GM19238 (cell line): ENCODE measurements around the gene STK33.

Source experiments
- DNase-seq: peaks from one replicate; pipeline ENCODE4 v3.0.0; 2011; ENCODE audit warnings: low spot score; ENCODE audit not compliant: insufficient read length

Gene STK33

DNA sequence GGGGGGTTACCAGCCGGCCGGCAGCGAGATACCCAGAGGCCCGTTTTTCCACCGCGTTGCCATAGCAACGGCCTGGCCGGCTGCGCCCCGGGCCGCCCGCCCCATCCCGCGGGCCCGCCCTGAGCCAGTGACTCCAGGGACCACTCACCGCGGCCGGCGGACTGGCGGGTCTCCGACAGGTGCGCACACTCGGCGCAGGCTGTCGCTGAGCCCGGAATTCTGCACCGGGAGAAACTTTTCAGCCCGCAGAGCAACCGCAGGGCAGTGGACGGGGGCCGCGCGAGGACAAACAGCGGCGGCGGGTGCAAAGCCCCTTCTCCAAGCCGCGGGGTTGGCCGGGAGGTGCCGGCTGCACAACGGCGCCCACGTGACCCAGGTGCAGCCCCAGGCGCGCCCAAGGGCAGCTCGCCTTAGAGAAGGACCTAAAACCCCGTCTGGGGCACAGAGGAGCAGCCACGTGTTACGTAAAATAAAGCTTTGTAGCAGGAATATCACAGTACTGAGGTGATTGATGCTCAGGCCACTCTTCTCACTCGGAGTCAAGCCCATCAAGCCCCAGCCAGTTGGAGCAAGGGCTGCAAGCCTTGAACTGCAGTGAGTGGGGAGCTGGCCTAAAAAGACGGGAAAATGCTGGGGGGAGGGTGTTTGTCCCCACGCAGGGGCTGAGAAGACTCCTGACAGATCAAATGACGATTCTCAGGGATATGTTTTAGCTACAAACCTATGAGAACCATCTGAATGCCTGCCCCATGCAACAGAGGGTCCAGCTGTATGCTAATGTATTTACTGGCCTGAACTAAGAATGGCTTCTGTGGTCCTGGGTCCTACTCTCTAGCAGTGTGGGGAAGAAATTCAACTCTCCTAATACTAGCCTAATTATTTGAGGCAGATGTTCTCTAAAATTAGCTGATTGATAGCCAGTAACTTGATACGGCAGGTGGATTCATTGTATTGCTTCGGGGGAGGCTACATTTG lies at the start of gene STK33:
TSS of gene STK33 (minus strand) at position 294 of the 975 bp plus-strand sequence. CDS start 119,323 bp downstream, outside the sequence.
- peak; percentile 80 for DNase-seq

DNA sequence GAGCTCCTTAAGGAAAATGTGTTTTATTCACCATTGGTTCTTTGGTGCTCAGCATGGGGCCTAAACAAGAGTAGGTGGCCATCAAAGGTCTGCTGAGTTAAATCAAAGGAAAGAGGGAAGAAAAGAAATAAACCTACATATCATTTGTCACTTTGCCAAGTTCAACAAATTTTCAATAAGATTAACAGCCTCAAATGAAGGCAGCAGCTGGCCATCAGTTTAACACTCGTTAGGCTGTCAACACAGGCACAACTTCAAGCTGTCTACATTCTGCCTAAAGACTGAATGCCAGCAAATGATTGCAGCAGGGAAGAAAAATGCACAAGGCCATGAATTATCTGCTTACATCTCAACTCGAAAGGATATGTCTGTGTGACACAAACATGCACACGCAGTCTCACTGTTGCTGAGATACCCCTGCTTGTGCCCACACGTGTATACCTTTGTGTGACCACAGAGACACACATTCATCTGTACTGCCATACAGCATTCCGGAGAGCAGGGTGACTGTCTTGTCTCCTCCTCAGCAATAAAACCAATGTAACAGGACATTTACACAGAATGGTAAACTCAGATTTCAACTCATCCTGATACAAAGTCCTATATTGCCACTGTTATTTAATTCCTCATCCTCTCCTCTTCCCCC lies 48.3 kb upstream of the STK33 start:
- no peak for DNase-seq

- no peak for DNase-seq
These were observed 47.3 kb upstream of the STK33 start for GRCh38 chr11:8641332-8641731.

DNA sequence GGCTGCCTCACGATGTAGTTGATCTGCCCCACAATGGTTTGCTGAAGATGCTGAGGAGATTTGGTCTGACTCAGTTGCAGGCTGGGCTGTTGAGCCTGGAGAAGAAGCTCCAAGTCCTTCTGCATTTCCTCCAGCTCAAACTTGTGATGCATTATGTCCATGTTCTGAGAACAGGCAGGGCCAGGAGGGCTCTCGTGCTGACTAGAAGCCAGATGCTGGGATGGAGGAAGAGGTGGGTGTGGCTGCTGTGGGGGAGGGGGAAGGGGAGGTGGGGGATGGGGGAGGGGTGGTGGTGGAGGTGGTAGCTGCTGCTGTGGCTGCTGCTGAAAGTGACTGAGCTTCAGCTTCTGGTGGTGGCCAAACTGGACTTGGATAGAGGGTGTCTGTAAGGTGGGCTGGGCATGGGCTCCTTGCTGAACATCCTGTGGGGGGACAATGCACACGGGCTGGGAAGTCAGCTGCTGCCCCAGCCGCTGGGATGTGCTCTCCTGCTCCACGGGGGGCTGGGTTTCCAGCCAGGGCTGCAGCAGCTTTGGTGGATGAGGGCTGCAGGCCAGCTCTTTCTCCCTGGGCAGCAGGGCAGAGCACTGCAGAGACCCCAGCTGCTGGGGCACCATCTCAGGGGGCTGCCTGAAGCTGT lies 46.4 kb upstream of the STK33 start:
- DNase-seq = no peak

DNA sequence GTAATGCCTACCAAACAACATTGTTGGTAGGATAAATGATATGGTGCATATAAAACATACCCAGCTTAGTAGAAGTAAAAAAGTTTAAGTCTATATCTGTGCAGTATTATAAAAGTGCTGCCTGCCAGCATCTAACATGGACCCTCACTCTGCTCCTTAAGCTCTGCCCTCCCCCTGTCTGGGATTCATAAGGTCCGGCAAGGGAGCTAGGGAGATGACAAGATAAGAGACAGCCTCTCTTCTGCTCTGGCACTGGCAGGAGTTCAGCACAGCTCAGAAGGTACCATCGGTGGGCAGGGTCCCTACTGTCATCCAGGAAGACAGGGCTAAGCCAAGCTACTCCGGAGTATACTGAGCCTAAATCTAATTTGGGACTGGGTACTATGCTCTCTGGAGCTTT lies 45.6 kb upstream of the STK33 start:
- DNase-seq = no peak

GRCh38 chr11:8638300-8638699 lies 44.3 kb upstream of the STK33 start:
- no peak for DNase-seq

DNA sequence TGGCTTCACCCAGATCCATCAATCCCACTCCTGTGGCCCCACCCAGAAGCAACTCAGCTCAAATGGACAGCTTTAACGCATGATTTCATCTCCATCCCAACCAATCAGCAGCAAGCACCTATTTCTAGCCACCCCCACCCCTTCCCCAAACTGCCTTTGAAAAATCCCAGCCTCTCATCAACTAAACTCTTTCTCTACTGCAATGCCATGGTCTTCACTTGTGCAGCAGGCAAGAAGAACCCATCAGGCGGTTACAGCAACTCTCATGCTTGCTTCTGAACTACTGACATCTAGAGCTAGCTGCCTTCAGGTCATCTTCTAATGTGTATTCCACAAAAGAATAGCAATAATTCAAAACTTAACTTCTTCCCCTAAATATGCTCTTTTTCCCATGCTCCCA lies 42.1 kb upstream of the STK33 start:
- no peak for DNase-seq

DNA sequence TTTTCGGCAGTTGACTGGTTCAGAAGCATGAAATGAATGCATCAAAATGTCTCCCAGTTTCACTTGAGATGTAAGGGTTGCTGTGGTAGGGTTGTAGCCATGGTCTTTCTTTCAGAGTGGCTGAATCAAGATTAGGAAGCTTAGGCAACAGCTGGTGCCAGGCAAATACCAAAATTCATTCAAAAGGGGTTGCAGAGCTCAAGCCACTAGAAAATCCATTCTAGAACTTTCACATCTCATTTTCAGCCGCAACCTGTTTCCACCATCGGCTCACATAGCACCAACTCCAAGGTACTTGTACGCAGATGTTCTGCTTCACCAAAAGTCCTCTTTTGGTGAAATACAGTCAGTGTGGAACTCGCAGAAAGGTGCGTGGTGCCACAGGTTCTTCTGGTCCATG lies 40.5 kb upstream of the STK33 start:
- no peak for DNase-seq

GRCh38 chr11:8631395-8632118 lies 37.5 kb upstream of the STK33 start:
- no peak for DNase-seq

GRCh38 chr11:8624698-8625097 lies 30.7 kb upstream of the STK33 start:
- no peak for DNase-seq

- no peak for DNase-seq
These were observed 27.1 kb upstream of the STK33 start for GRCh38 chr11:8621147-8621546.

- DNase-seq = no peak
These were observed 23.0 kb upstream of the STK33 start for GRCh38 chr11:8617063-8617462.

GRCh38 chr11:8615291-8616032 lies 21.4 kb upstream of the STK33 start:
- no peak for DNase-seq

- no peak for DNase-seq
These were observed 20.5 kb upstream of the STK33 start for GRCh38 chr11:8614497-8614896.

DNA sequence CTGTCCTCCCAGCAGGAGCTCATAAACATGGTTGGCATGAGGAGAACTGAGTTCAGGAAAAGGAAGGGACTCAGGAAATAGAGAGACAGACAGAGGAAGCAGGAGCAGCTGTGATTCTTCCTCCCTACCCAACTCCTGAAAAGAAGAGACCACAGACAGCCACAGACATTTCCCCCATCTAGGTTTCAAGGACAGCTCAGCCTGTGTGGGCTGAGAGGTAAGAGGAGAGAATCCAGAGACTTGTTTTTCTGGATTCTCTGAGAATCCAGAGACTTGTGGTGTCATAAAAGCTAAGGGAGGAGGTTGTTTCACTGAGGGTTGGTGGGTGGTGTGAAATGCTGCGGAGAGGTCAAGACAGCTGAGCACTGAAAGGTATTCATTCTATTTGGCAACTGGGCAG lies 19.0 kb upstream of the STK33 start:
- no peak for DNase-seq

DNA sequence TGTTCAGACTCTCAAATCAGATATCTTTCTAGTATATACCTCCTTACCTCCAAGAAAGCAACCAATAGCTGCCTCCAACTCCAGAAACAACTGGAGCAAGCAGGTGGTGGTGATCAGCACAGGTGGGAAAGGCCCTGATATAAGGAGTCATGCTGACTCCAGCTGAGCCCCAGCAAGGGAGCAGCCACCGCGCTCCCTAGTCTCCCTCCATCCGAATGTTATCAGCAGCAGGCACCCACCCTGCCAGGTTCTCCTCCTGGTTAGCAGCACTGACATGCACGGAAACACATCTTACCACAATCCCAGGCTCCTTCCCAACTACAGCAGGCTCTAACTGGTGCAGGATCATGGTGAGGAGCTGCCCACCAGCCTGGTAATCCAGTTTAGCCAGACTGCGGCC lies 18.5 kb upstream of the STK33 start:
- no peak for DNase-seq

DNA sequence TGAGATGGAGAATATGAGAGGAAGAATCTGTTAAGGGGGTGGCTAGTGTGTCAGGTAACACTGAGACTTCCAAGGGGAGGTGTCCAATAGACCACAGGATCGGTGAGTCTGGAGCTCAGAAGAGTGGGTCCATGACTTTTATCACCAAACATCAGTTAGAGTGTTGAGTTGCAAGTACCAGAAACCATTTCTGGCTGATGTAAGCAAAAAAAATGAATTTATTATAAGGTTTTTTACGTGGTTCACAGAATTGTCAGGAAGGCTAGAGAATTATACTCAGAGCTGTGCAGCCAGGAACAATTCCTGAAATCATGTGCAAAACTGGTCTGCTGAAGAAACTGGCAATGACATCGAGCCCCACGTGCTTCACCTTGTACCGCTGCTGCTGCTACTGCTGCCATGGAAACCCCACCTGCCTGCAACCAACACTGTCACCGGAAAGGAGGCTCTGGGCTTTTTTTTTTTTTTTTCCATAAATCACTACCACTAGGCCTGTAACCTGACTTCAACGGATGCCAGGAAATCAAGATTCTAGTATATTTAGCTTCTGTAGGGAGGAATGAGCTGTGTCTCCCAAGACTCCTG lies 16.6 kb upstream of the STK33 start:
- DNase-seq = no peak

- no peak for DNase-seq
These were observed 14.6 kb upstream of the STK33 start for GRCh38 chr11:8608652-8609051.

DNA sequence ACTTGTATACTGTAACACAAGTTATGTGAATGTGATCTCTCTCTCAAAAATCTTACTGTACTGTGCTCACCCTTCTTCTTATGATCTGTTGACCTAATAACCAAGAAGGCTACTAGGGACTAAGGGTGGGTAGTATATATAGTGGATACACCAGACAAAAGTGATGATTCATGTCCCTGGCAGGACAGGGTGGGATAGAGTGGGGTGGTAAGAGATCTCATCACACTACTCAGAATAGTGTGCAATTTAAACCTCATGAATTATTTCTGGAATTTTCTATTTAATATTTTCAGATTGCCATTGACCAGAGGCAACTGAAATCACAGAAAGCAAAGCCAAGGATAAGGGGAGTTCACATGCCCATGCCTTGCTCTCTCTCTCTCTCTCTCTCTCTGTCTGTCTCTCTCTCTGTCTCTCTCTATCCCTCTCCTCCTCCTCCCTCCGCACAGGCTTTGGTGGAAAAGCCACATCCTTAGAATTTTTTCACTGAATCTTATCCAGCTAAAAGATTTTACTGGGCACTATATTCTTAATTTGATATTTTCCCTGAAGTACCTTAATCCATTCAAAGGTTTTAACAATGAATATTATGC lies 12.0 kb upstream of the STK33 start:
- DNase-seq = no peak
